OCI-LY7 (cell line): Measurements from ENCODE around the gene SRPK2. TPM values are rescaled to one million over a fixed set of nuclear protein-coding genes. Genes with fewer than 3 reads are reported as not detected.

Experiments used
- BruUV-seq: library from RNA; stranded (reverse); fragments of 400-500 nt; replicated peaks from 2 replicates; lab custom pipeline; 2021; lab: Mats Ljungman, UMichigan
- CTCF ChIA-PET: fragments of 300-600 bp; sonication (Branson Sonifier 250); formaldehyde crosslinking; loops from one replicate; lab custom pipeline; 2022; ENCODE audit warnings: antibody characterized with exemption; ENCODE audit not compliant: unreplicated experiment; lab: Charles Lee
- POLR2A ChIA-PET: fragments of 300-600 bp; sonication (Branson Sonifier 250); formaldehyde crosslinking; loops from one replicate; lab custom pipeline; 2022; ENCODE audit warnings: antibody characterized with exemption; lab: Charles Lee
- DNase-seq: peaks from one replicate; pipeline ENCODE4 v3.0.0-alpha.2; 2015; ENCODE audit warnings: low spot score
- H2AFZ ChIP-seq: fragments of 200-600 bp; sonication (generic), shearing (Covaris generic); 2 replicates; pipeline ENCODE4 v1.6.1; 2014; ENCODE audit warnings: mild to moderate bottlenecking, antibody characterized with exemption, low read length, moderate library complexity
- H3K27ac ChIP-seq: fragments of 200-600 bp; sonication (generic); 2 replicates; pipeline ENCODE4 v1.5.1; 2014; ENCODE audit warnings: mixed run types, low read depth, mild to moderate bottlenecking, moderate library complexity, low read length, inconsistent platforms; ENCODE audit not compliant: poor library complexity, severe bottlenecking
- H3K36me3 ChIP-seq: fragments of 200-600 bp; sonication (generic); 2 replicates; pipeline ENCODE4 v1.6.1; 2014; ENCODE audit warnings: mild to moderate bottlenecking, antibody characterized with exemption, low read length, moderate library complexity, mixed read lengths; ENCODE audit not compliant: insufficient read depth
- H3K4me1 ChIP-seq: fragments of 200-600 bp; sonication (generic); 2 replicates; pipeline ENCODE4 v1.5.1; 2014; ENCODE audit warnings: mild to moderate bottlenecking, low read length; ENCODE audit not compliant: insufficient read depth, poor library complexity, severe bottlenecking
- H3K4me2 ChIP-seq: fragments of 200-600 bp; sonication (generic); 2 replicates; pipeline ENCODE4 v1.6.1; 2014; ENCODE audit warnings: mild to moderate bottlenecking, low read length
- H3K4me3 ChIP-seq: fragments of 200-600 bp; sonication (generic); 2 replicates; pipeline ENCODE4 v1.5.1; 2014; ENCODE audit warnings: mild to moderate bottlenecking, low read depth, low read length; ENCODE audit not compliant: poor library complexity, severe bottlenecking
- H3K79me2 ChIP-seq: fragments of 200-600 bp; sonication (generic); 2 replicates; pipeline ENCODE4 v1.6.1; 2016; ENCODE audit warnings: low read depth, mild to moderate bottlenecking, low read length, moderate library complexity, mixed read lengths; ENCODE audit not compliant: insufficient read depth
- H3K9me2 ChIP-seq: fragments of 200-600 bp; sonication (generic); 2 replicates; pipeline ENCODE4 v1.6.1; 2016; ENCODE audit warnings: mild to moderate bottlenecking, low read length, mixed read lengths; ENCODE audit not compliant: insufficient read depth
- H3K9me3 ChIP-seq: fragments of 200-600 bp; sonication (generic); 2 replicates; pipeline ENCODE4 v1.6.1; 2014; ENCODE audit warnings: mild to moderate bottlenecking, mixed run types, low read length, mixed read lengths
- H4K20me1 ChIP-seq: fragments of 200-600 bp; sonication (generic); 2 replicates; pipeline ENCODE4 v1.6.1; 2014; ENCODE audit warnings: mild to moderate bottlenecking, antibody characterized with exemption, low read length, moderate library complexity, mixed read lengths; ENCODE audit not compliant: insufficient read depth
- EZH2phosphoT487 ChIP-seq: fragments of 200-600 bp; sonication (generic); IDR thresholded peaks from 2 replicates; pipeline ENCODE4 v1.6.1; 2018; ENCODE audit warnings: low read depth, borderline replicate concordance, mild to moderate bottlenecking, mixed run types, antibody characterized with exemption, low read length, moderate library complexity, mixed read lengths
- intact Hi-C: fragments of 100-400 bp; cut with micrococcal nuclease; formaldehyde crosslinking; loops from one replicate; pipeline ENCODE4 v1.10.0; 2022; ENCODE audit not compliant: unreplicated experiment
- total RNA-seq, 2 experiments: library from RNA; depleted of rRNA in 1 of 2; stranded (reverse); fragments of >200 nt in 1 of 2; shearing (Covaris generic) in 1 of 2; gene quantifications; 2 replicates each; pipeline ENCODE4 v1.2.3, GENCODE V29; 2014 to 2022
- TF ChIP-seq, protein P1 (sequence below): fragments of 200-600 bp; sonication (generic); conservative IDR thresholded peaks from 2 replicates; pipeline ENCODE4 v1.5.1; 2014; ENCODE audit warnings: mild to moderate bottlenecking, antibody characterized with exemption, low read length, moderate library complexity, mixed read lengths

SRPK2 gene
- total RNA-seq, 2 experiments from 2014 or later = 22.1 to 26.8 TPM

DNA sequence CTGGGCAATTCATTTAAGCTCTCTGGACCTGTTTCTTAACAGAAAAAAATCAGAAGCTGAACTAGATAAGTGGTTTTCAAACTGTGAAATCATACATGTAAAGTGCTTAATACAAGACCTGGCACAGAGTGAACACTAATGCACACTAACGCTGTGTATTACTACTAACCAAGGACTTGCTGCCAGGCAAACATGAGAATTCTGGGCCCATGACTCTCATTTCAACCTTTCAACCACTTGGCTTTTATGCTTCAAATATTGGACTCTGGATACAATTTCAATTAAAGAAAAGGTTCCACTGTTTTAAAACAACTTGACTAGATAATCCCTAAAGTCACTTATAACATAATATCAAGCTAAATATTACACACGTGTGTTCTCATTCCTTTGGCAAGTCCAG, 73.4 kb downstream of the SRPK2 start:
- H4K20me1 ChIP-seq = peaks cover 17% of the 10 kb centered on the region; the same call in 1 of the 2 replicates

DNA sequence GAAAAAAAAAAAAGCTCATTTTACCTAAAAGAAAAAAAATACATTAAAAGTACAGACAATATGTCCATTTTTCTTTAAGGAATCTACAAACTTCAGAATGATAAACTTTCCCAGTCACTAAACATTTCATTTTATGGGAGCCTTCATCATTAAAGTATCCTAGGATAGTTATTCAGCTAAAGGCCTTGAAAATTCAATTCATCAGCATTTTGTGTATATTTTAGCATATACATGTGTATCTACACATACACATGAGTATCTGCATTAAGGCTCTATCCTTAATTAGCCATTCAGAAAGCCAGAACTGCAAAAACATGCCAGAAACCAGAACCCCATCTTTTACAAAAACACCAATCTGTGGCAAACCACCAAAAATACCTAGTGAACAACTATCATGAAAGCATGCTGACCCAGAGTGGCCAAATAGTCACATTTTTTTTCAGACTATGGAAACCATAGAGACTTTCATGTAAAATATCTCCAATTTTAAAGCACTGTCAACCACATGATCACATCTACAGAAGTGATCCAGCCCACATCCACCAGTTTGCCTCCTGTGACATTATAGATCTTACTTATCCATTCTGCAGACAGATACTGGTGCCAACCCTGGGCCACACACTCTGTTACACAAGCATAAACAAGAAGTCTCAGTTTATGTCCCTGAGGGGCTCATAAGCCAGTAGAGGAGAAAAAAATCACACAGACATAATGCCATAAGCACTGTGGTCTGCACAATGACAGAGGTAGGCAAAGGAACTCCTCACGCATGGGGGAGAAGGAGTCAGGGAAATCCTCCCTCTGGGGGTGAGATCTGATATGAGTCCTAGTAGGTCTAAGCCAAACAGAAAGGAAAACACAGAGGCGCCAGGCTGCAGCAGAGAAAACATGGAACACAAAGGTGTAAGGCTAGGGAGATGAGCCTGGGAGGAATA, 79.2 kb downstream of the SRPK2 start:
- Histone ChIP-seq H3K27ac (no peak overlapping the region), H3K4me2 (no peak overlapping the region), H3K9me3 (no peaks in the 10 kb centered on the region), H2AFZ (no peak overlapping the region), H3K4me1 (no peaks in the 10 kb centered on the region), H3K9me2 (no peaks in the 10 kb centered on the region), H3K79me2 (no peaks in the 10 kb centered on the region), H3K36me3 (no peaks in the 10 kb centered on the region), H3K4me3 (no peak overlapping the region), H4K20me1 (peaks cover 15% of the 10 kb centered on the region; the same call in 1 of the 2 replicates)
- intact Hi-C loops = no loop called here
- ChIA-PET POLR2A (interaction anchor here (0.6 to 1.4 kb wide), 5 partner anchors 12 to 1022 kb away, joined by 3 to 5 read pairs (median 3); no protein-coding TSS in a partner anchor), CTCF (no interaction called here)
- DNase-seq = no peak
- no TSS peak for BruUV-seq
- TF ChIP-seq EZH2phosphoT487 = no peak
- TF ChIP-seq, protein P1, sequence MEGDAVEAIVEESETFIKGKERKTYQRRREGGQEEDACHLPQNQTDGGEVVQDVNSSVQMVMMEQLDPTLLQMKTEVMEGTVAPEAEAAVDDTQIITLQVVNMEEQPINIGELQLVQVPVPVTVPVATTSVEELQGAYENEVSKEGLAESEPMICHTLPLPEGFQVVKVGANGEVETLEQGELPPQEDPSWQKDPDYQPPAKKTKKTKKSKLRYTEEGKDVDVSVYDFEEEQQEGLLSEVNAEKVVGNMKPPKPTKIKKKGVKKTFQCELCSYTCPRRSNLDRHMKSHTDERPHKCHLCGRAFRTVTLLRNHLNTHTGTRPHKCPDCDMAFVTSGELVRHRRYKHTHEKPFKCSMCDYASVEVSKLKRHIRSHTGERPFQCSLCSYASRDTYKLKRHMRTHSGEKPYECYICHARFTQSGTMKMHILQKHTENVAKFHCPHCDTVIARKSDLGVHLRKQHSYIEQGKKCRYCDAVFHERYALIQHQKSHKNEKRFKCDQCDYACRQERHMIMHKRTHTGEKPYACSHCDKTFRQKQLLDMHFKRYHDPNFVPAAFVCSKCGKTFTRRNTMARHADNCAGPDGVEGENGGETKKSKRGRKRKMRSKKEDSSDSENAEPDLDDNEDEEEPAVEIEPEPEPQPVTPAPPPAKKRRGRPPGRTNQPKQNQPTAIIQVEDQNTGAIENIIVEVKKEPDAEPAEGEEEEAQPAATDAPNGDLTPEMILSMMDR = no peak

More for the DNA sequence above, 73.4 kb downstream of the SRPK2 start:
- no peak for DNase-seq
- POLR2A ChIA-PET = interaction anchor here (2.0 kb wide), 1 partner anchor 10 kb away, joined by 7 read pairs; no protein-coding TSS in a partner anchor
- no peaks in the 10 kb centered on the region for H3K9me2 ChIP-seq
- no peaks in the 10 kb centered on the region for H3K4me1 ChIP-seq
- no peak overlapping the region for H3K27ac ChIP-seq
- BruUV-seq = no TSS peak
- no peaks in the 10 kb centered on the region for H3K9me3 ChIP-seq
- no peaks in the 10 kb centered on the region for H3K36me3 ChIP-seq
- intact Hi-C loops = no loop called here
- H3K4me2 ChIP-seq = no peak overlapping the region
- H3K79me2 ChIP-seq = 0 out of 2 replicates have a peak, but pooled peaks cover 7% of the 10 kb centered on the region
- H2AFZ ChIP-seq = no peak overlapping the region
- CTCF ChIA-PET = no interaction called here
- TF ChIP-seq, protein P1 = no peak
- no peak overlapping the region for H3K4me3 ChIP-seq
